Frontal cortex (tissue), 4 donors: ENCODE measurements around the gene RNASE12. TPM values are rescaled to one million over a fixed set of nuclear protein-coding genes. Genes with fewer than 3 reads are reported as not detected.
"Not testable (repeated sequence)": the region's sequence is repeated elsewhere in the genome, so short reads cannot be mapped to it uniquely, and the experiment has no call there.

ENCODE experiments used
- DNase-seq, 2 donors: peaks; one replicate each; pipeline ENCODE4 v3.0.0; 2012; ENCODE audit warnings: low spot score in 2 of 2
- FAIRE-seq: peaks from 2 replicates; lab custom pipeline; 2012; peaks lifted over from hg19 to GRCh38; lab: Jason Lieb, UNC
- total RNA-seq: library from RNA; depleted of rRNA; stranded (reverse); fragments of >200 nt; gene quantifications from one replicate; pipeline ENCODE4 v1.2.3, GENCODE V29; 2014
- donor health status: control.
- donor health status: control.
- donor health status: control.

RNASE12 gene
- total RNA-seq, 1 donor from 2014 or later = not detected

- FAIRE-seq (no peak), DNase-seq (no peak)
Observed at GRCh38 chr14:20587489-20588154, 3.6 kb downstream of the RNASE12 start, which contains the start of gene RNASE11. Gene RNASE11, minus strand, starts transcription at chr14:20588001.

GRCh38 chr14:20583908-20584307 lies 7.3 kb downstream of the RNASE12 start:
- DNase-seq (no peak), FAIRE-seq (no peak)

GRCh38 chr14:20583142-20583541 lies 8.0 kb downstream of the RNASE12 start:
- no peak for FAIRE-seq
- no peak for DNase-seq

GRCh38 chr14:20580242-20580641 lies 10.9 kb downstream of the RNASE12 start:
- DNase-seq (no peak), FAIRE-seq (no peak)

GRCh38 chr14:20578784-20579502 lies 12.2 kb downstream of the RNASE12 start:
- DNase-seq (no peak), FAIRE-seq (no peak)

GRCh38 chr14:20578325-20578724 lies 12.9 kb downstream of the RNASE12 start:
- DNase-seq = no peak
- FAIRE-seq = no peak

- not testable (repeated sequence) for FAIRE-seq, DNase-seq
Observed at GRCh38 chr14:20572382-20572990, 18.7 kb downstream of the RNASE12 start.

GRCh38 chr14:20570720-20571119 lies 20.5 kb downstream of the RNASE12 start:
- not testable (repeated sequence) for DNase-seq, FAIRE-seq

GRCh38 chr14:20569865-20570264 lies 21.3 kb downstream of the RNASE12 start:
- DNase-seq, FAIRE-seq: not testable (repeated sequence)

- FAIRE-seq = no peak
- DNase-seq = no peak
Observed at GRCh38 chr14:20569066-20569465, 22.1 kb downstream of the RNASE12 start.

- DNase-seq (no peak), FAIRE-seq (no peak)
Observed at GRCh38 chr14:20568393-20568792, 22.8 kb downstream of the RNASE12 start.

- not testable (repeated sequence) for FAIRE-seq, DNase-seq
Observed at GRCh38 chr14:20567199-20567598, 24.0 kb downstream of the RNASE12 start.

- DNase-seq (no peak), FAIRE-seq (no peak)
Observed at GRCh38 chr14:20564501-20564997, 26.6 kb downstream of the RNASE12 start.

- FAIRE-seq (no peak), DNase-seq (no peak)
Observed at GRCh38 chr14:20563971-20564370, 27.2 kb downstream of the RNASE12 start.

- no peak for DNase-seq
Observed at GRCh38 chr14:20560961-20561360, 30.2 kb downstream of the RNASE12 start, which contains the start of gene RNASE9. Gene RNASE9, minus strand, starts transcription at chr14:20561047.

GRCh38 chr14:20559461-20559904 lies 31.7 kb downstream of the RNASE12 start:
- FAIRE-seq (no peak), DNase-seq (no peak)

More at GRCh38 chr14:20560961-20561360, 30.2 kb downstream of the RNASE12 start, which contains the start of gene RNASE9:
- FAIRE-seq = no peak

- FAIRE-seq = no peak
- DNase-seq = no peak
Observed at GRCh38 chr14:20557212-20557542, 34.0 kb downstream of the RNASE12 start.

- no peak for FAIRE-seq
Observed at GRCh38 chr14:20556500-20557211, 34.5 kb downstream of the RNASE12 start.

GRCh38 chr14:20555845-20556244 lies 35.3 kb downstream of the RNASE12 start:
- no peak for DNase-seq
- no peak for FAIRE-seq

More at GRCh38 chr14:20556500-20557211, 34.5 kb downstream of the RNASE12 start:
- DNase-seq = no peak

GRCh38 chr14:20553024-20553423 lies 38.2 kb downstream of the RNASE12 start:
- no peak for FAIRE-seq
- no peak for DNase-seq
